CD4-positive, alpha-beta T cell (primary cell): ENCODE results near the gene STIMATE. TPM values are rescaled to one million over a fixed set of nuclear protein-coding genes. Genes with fewer than 3 reads are reported as not detected.

ENCODE experiments used
- ATAC-seq: fragments of 200-7000 bp; cut with Tn5 transposase; one replicate; pipeline ENCODE4 v1.10.0; 2022; ENCODE audit warnings: mild to moderate bottlenecking; ENCODE audit not compliant: poor library complexity
- CTCF ChIA-PET: fragments of 350-600 bp; sonication (Branson Sonifier 250); formaldehyde crosslinking; loops from one replicate; lab custom pipeline; 2021; ENCODE audit warnings: antibody characterized with exemption, inconsistent platforms; lab: Charles Lee
- POLR2A ChIA-PET: fragments of 350-600 bp; sonication (Branson Sonifier 250); formaldehyde crosslinking; loops from one replicate; lab custom pipeline; 2021; ENCODE audit warnings: antibody characterized with exemption, inconsistent platforms; lab: Charles Lee
- DNase-seq, 14 experiments: peaks; one replicate each; pipeline ENCODE4 v3.0.0-alpha.2; 2013 to 2020; ENCODE audit warnings: mixed read lengths in 2 of 14
- H3K27ac ChIP-seq, 2 donors: one replicate each; pipeline versions ENCODE4 v1.5.1 to v1.7.0; 2013; ENCODE audit warnings: low read length in 2 of 2, low read depth in 1 of 2, mild to moderate bottlenecking in 1 of 2
- H3K27me3 ChIP-seq, 2 experiments: 1 replicate in 1 of 2; 2 replicates in 1 of 2; pipeline versions ENCODE4 v1.6.1 to v1.7.0; 2013; ENCODE audit warnings: low read length in 2 of 2, control low read depth in 1 of 2, mild to moderate bottlenecking in 1 of 2, moderate library complexity in 1 of 2; ENCODE audit not compliant: insufficient read depth in 2 of 2, control insufficient read depth in 1 of 2
- H3K36me3 ChIP-seq: one replicate; pipeline ENCODE4 v1.6.1; 2013; ENCODE audit warnings: low read length, control low read depth; ENCODE audit not compliant: insufficient read depth
- H3K4me1 ChIP-seq: one replicate; pipeline ENCODE4 v1.6.1; 2013; ENCODE audit warnings: low read length, control low read depth; ENCODE audit not compliant: insufficient read depth
- H3K4me3 ChIP-seq: one replicate; pipeline ENCODE4 v1.5.1; 2013; ENCODE audit warnings: mild to moderate bottlenecking, low read length, moderate library complexity
- H3K9me3 ChIP-seq, 2 experiments: 1 replicate in 1 of 2; 2 replicates in 1 of 2; pipeline versions ENCODE4 v1.6.1 to v1.7.0; 2013; ENCODE audit warnings: low read length in 2 of 2, mild to moderate bottlenecking in 2 of 2, control low read depth in 1 of 2, moderate library complexity in 1 of 2; ENCODE audit not compliant: control insufficient read depth in 1 of 2, insufficient read depth in 1 of 2
- H3K27ac Mint-ChIP-seq: one replicate; pipeline ENCODE4 v1.8.0; 2020; ENCODE audit warnings: mixed read lengths
- H3K27me3 Mint-ChIP-seq: one replicate; pipeline ENCODE4 v1.8.0; 2021; ENCODE audit warnings: mixed read lengths
- H3K36me3 Mint-ChIP-seq: one replicate; pipeline ENCODE4 v1.8.0; 2021; ENCODE audit warnings: low read depth, mixed read lengths
- H3K4me1 Mint-ChIP-seq: one replicate; pipeline ENCODE4 v1.8.0; 2021; ENCODE audit warnings: low read depth, mixed read lengths
- H3K4me3 Mint-ChIP-seq: one replicate; pipeline ENCODE4 v1.8.0; 2020; ENCODE audit warnings: mild to moderate bottlenecking, mixed read lengths
- H3K9me3 Mint-ChIP-seq: one replicate; pipeline ENCODE4 v1.8.0; 2020; ENCODE audit warnings: mixed read lengths
- CTCF ChIP-seq: fragments of 200-600 bp; IDR thresholded peaks from one replicate; pipeline ENCODE4 v1.8.0; 2022; ENCODE audit warnings: antibody characterized with exemption, mild to moderate bottlenecking
- intact Hi-C, 2 experiments: fragments of 100-400 bp; cut with DNase I in 1 of 2; cut with micrococcal nuclease in 1 of 2; formaldehyde crosslinking; loops; one replicate each; pipeline versions ENCODE4 v1.15.1 to v1.9.0; 2023 to 2025; cut with DNase I, micrococcal nuclease
- total RNA-seq, 174 experiments: library from RNA in 2 of 174; stranded (reverse) in 2 of 174; gene quantifications; one replicate each; pipeline ENCODE4 v1.2.3 and lab custom pipeline; 2021 to 2026

The STIMATE gene
- total RNA-seq, 2 experiments from 2014 or later, result 39.8 to 42.6 TPM

- DNase-seq (no peak), ATAC-seq (no peak)
- intact Hi-C loops, result no loop called here
- Histone ChIP-seq H3K36me3 (peaks cover 4% of the 10 kb centered on the region), H3K27ac (no peak overlapping the region), H3K4me1 (peaks cover 20% of the 10 kb centered on the region), H3K4me3 (no peak overlapping the region), H3K27me3 (no peaks in the 10 kb centered on the region), H3K9me3 (no peaks in the 10 kb centered on the region)
- H3K27ac Mint-ChIP-seq, result no peak overlapping the region
- no peaks in the 10 kb centered on the region for H3K27me3 Mint-ChIP-seq
- H3K9me3 Mint-ChIP-seq, result no peaks in the 10 kb centered on the region
- CTCF ChIA-PET, result no interaction called here
- no peak for TF ChIP-seq CTCF
- POLR2A ChIA-PET, result interaction anchor here (1.3 kb wide), 1 partner anchor 13 kb away, joined by 3 read pairs; no protein-coding TSS in a partner anchor
- no peak overlapping the region for H3K4me3 Mint-ChIP-seq
- peaks cover 35% of the 10 kb centered on the region for H3K36me3 Mint-ChIP-seq
- peaks cover 30% of the 10 kb centered on the region for H3K4me1 Mint-ChIP-seq
Measured at GRCh38 chr3:52879090-52879489, 18.3 kb downstream of the STIMATE start.

GRCh38 chr3:52877085-52877484 is 20.3 kb downstream of the STIMATE start:
- ATAC-seq (no peak), DNase-seq (no peak)
- CTCF ChIA-PET, result no interaction called here
- Mint-ChIP-seq H3K9me3 (no peaks in the 10 kb centered on the region), H3K36me3 (peaks cover 24% of the 10 kb centered on the region), H3K4me3 (no peak overlapping the region), H3K27ac (no peak overlapping the region), H3K27me3 (no peaks in the 10 kb centered on the region), H3K4me1 (peaks cover 37% of the 10 kb centered on the region)
- H3K36me3 ChIP-seq, result peaks cover 4% of the 10 kb centered on the region
- POLR2A ChIA-PET, result no interaction called here
- H3K9me3 ChIP-seq, result no peaks in the 10 kb centered on the region
- H3K4me1 ChIP-seq, result peaks cover 20% of the 10 kb centered on the region
- TF ChIP-seq CTCF, result no peak
- intact Hi-C loops, result no loop called here
- H3K4me3 ChIP-seq, result no peak overlapping the region
- no peaks in the 10 kb centered on the region for H3K27me3 ChIP-seq
- H3K27ac ChIP-seq, result no peak overlapping the region

GRCh38 chr3:52874864-52875587 is 22.3 kb downstream of the STIMATE start:
- Histone ChIP-seq H3K36me3 (peaks cover 4% of the 10 kb centered on the region), H3K27ac (no peak overlapping the region), H3K4me3 (no peak overlapping the region), H3K27me3 (no peaks in the 10 kb centered on the region), H3K9me3 (no peaks in the 10 kb centered on the region), H3K4me1 (peaks cover 20% of the 10 kb centered on the region)
- Mint-ChIP-seq H3K27me3 (no peaks in the 10 kb centered on the region), H3K36me3 (peaks cover 24% of the 10 kb centered on the region), H3K4me1 (peaks cover 43% of the 10 kb centered on the region), H3K27ac (no peak overlapping the region), H3K9me3 (no peaks in the 10 kb centered on the region), H3K4me3 (no peak overlapping the region)
- no peak for TF ChIP-seq CTCF
- ATAC-seq, result peak; percentile 51
- CTCF ChIA-PET, result no interaction called here
- intact Hi-C loops, result no loop called here
- DNase-seq, result peak in 2 of 14 experiments; percentile 11 to 18
- POLR2A ChIA-PET, result interaction anchor here (1.5 kb wide), 1 partner anchor 17 kb away, joined by 3 read pairs; no protein-coding TSS in a partner anchor
